GM19193 (cell line): Measurements from ENCODE around the gene EID2B.

ENCODE experiments used
- POLR2A ChIP-seq: IDR thresholded peaks from 4 replicates; pipeline ENCODE4 v1.6.1; 2011; ENCODE audit not compliant: insufficient read depth, insufficient read length; ENCODE audit errors: extremely low read depth

Gene EID2B

DNA sequence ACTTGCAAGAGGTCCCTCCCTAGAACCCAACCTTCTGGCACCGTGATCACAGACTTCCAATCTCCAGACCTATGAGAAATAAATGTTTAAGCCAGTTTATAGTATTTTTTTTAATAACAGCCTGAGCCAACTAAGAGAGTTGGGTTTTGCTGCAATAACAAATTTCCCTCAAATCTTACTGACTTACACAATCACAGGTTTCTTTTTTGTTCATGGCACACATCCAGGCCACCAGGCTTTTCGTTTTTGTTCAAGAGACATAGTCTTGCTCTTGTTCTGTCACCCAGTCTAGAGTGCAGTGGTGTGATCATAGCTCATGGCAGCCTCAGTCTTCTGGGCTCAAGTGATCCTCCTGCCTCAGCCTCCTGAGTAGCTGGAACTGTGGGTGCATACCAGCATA, 19.7 kb downstream of the EID2B start:
- no peak for TF ChIP-seq POLR2A

DNA sequence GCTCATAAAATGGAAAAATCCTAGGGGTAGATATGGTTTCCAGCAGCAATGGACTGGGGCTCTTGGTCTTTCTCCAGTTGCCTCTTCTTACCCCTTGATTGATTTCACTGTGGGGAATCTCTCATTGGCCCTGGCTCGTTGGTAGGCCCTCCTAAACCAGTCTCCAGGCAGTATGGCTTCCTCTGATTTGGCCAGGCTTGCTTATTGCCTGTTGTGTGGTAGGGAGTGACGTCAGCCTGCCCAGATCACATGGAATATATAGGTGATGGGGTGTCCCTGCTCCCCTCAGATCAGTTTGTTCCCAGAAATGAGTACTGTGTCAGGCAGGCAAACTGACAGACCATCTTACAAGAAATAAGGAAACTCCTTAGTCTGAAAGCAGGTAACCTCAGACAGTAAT, 23.4 kb downstream of the EID2B start:
- no peak for TF ChIP-seq POLR2A

DNA sequence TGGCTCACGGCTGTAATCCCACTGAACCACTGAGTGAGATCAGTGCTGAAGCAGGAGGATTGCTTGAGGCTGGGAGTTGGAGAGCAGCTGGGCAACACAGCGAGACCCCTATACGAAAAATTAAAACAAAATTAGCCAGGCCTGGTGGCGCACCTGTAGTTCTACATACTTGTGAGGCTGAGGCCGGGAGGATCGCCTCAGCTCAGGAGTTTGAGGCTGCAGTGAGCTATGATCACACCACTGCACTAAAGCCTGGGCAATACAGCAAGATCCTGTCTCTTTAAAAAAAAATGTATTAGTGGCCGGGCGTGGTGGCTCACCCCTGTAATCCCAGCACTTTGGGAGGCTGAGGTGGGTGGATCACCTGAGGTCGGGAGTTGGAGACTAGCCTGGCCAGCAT, 24.0 kb downstream of the EID2B start:
- TF ChIP-seq POLR2A, result no peak

DNA sequence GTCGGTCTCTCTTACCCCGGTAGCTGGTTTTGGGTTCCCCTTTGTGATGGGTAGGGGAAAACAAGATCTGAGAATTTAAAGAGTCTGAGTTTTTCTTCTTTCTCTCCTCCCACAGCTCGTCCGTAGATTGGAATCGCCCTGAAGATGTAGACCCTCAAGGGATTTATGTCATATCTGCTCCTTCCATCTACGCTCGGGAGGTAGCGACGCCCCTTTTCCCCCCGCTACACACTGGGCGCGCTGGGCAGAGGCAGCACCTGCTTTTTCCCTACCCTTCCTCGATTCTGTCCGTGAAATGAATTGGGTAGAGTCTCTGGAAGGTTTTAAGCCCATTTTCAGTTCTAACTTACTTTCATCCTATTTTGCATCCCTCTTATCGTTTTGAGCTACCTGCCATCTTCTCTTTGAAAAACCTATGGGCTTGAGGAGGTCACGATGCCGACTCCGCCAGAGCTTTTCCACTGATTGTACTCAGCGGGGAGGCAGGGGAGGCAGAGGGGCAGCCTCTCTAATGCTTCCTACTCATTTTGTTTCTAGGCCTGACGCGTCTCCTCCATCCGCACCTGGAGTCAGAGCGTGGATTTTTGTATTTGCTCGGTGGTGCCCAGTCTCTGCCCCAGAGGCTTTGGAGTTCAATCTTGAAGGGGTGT, 24.8 kb downstream of the EID2B start:
- no peak for TF ChIP-seq POLR2A

DNA sequence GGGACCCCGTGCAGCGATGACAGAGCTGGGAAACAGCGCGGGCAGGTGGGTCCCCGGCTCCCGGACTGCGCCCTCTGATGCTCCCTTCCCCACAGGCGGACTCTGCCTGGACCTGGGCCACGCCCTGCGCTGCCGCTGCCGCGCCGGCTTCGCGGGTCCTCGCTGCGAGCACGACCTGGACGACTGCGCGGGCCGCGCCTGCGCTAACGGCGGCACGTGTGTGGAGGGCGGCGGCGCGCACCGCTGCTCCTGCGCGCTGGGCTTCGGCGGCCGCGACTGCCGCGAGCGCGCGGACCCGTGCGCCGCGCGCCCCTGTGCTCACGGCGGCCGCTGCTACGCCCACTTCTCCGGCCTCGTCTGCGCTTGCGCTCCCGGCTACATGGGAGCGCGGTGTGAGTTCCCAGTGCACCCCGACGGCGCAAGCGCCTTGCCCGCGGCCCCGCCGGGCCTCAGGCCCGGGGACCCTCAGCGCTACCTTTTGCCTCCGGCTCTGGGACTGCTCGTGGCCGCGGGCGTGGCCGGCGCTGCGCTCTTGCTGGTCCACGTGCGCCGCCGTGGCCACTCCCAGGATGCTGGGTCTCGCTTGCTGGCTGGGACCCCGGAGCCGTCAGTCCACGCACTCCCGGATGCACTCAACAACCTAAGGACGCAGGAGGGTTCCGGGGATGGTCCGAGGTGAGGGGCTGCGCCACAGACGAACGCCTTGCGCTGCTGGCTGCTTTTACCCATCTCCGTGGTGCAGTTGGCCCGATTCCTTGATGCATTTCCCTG, 25.5 kb downstream of the EID2B start:
- no peak for TF ChIP-seq POLR2A

DNA sequence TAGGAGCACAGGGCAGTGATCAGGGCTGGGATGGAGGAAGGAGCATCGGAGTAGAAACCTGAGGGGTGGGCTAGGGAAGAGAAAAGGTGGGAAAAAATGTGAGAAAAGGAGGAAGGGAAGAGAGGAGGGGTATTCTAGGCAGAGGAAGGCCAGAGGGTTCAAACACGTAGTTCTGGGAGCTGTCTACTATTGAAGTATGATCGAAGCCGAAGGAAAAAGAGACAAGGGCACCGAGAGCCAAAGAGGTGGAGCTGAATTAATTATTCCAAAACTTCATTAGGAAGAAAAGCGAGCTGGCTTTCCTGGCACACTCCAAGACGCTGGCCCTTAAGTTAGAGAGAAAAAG, 26.1 kb downstream of the EID2B start:
- no peak for TF ChIP-seq POLR2A

DNA sequence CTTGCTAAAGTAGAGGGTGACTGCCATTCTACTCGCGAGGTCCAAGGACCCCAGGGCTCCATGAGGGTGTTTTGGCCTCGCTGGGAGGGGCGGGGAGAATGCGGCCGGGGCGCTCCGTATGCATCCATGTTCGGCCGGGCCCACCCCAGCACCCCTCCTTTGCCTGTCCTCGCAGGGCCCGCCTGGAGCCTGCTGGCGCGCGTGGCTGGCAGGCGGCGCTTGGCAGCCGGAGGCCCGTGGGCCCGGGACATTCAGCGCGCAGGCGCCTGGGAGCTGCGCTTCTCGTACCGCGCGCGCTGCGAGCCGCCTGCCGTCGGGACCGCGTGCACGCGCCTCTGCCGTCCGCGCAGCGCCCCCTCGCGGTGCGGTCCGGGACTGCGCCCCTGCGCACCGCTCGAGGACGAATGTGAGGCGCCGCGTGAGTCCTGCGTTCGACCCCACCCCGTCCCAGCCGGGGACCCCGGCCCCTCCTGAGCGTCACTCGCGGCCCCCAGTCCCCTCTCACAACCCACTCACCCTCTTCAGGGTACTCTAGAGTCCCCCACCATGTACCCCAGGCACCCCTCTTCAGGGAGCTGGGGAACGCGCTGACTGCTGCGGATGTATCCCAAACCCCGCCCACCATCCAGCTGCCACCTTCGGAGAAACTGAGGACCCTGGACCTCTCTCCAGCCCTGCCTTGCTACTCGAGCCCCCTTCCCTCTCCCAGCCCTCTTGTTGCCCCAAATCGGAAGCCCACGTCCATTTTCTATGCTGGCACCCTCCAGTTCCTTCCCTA, 29.8 kb downstream of the EID2B start:
- TF ChIP-seq POLR2A, result no peak

DNA sequence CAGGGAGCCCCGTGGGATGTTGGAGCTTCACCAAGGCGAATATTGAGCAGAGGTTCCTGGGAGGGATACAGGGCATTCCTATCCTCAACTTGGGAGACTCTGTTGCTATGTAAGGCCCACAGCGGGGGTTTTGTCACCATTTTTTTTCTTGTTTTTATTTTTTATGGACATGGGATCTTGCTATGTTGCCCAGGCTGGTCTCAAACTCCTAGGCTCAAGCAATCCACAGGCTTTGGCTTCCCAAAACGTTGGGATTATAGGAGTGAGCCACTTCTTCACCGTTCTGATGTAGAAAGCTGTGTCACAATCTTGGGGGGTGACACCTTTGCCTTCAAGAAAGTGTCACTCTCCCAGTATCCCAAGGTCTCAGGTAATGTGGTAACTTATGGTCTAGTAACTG, 31.3 kb downstream of the EID2B start:
- no peak for TF ChIP-seq POLR2A

DNA sequence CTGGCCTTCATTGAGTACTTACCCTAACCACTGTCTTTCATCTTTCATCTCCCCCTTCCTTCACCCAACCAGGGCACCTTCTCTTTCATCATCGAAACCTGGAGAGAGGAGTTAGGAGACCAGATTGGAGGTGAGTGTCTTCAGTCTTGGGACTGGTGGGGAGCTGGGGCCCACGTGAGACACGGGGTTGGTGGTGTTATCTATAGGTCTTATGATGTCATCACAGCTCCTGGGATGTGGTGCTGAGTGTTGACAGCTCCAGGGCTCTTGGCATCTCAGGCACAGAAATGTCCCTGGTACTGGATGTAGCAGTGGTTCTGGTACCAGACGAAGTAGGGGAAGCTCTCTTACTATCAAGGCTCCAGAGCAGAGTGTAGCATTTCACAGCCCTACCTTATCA, 32.1 kb downstream of the EID2B start:
- no peak for TF ChIP-seq POLR2A

DNA sequence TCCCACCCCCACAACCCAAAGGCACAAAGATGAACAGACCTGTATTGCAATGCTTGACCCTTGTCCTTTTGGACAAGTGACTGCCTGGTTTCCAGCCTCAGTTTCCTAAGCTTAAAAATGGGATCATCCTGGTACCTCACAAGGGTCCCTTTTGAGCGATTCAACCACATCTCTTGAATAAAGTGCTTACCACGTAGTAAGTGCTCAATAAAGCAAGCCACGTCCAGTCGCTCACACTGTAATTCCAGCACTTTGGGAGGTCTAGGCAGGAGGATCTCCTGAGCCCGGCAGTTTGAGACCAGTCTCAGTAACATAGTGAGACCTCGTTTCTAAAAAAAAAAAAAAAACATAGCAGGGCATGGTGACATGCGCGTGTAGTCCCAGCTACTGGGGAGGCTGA, 32.7 kb downstream of the EID2B start:
- TF ChIP-seq POLR2A, result no peak

DNA sequence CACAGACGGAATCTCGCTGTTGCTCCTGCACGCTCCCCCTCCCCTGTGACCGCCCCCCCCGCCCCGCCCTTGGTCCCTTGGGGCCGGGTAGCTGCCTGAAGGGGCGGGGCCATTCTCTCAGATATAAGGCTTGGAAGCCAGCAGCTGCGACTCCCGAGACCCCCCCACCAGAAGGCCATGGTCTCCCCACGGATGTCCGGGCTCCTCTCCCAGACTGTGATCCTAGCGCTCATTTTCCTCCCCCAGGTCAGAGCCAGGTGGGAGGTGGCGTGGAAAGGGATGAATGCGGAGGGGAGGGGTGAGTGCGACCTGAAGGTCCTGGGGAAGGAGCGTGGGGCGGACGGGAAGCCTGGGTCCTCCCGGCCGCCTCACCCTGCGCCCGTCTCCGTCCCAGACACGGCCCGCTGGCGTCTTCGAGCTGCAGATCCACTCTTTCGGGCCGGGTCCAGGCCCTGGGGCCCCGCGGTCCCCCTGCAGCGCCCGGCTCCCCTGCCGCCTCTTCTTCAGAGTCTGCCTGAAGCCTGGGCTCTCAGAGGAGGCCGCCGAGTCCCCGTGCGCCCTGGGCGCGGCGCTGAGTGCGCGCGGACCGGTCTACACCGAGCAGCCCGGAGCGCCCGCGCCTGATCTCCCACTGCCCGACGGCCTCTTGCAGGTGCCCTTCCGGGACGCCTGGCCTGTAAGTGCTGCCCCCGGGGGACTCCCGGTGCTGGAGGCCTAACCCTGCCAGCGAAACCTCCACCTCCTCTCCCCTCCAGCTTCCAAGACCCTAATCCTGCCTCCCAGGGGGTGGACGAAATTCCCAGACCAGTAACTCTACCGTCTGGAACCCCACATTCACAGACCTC, 33.6 kb downstream of the EID2B start, which contains the start of gene DLL3:
TSS of gene DLL3 (plus strand) at position 150 of the 845 bp plus-strand sequence. CDS start at position 178, 28 bp downstream.
- TF ChIP-seq POLR2A, result no peak

DNA sequence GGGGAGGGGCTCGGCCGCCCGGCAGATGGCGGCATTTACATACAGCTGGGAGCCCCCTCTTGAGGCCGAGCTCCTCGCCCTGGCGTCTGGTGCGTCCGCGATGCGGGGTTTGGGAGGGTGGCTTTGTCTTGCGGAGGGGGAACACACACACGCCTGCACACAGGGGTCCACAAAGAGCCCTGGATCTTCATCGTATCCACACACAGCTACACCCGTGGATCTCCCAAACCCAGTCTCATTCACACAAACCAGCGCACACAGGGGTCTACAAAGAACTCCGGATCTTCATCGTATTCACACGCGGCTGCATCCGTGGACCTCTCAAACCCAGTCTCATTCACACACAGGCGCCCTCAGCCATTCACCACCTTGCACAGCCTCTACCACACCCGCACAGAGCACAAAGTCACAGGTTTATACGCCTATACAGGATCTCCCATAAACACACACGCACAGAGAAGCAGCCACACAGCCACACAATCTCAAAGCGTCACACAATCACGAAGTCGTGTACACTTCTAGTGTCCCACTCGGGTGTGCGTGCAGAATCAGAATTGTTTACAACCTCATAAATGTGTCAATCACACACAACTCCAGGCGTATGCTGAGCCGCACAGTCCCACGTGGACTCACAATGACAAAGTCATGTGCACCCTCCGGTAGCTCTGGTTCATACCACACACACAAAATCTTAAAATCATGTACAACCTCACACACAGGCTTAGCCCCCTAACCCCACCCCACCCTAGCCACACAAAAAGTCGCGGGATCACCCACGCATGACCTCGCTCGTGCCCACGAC, 34.5 kb downstream of the EID2B start:
- no peak for TF ChIP-seq POLR2A

DNA sequence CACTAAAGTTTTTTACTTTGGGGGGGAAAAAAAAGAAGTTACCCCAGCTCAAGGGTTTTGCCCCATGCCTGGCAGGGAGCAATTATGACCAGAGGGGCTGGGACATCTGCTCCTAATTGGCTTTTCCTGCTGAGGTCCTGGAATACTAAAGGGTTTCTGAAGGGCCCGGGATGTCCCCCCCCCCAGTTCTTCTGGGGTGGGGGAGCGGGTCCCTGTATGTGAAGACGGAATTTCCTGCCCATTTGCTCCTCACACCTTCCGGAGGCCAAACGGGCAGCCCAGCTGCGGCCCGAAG, 35.0 kb downstream of the EID2B start:
- no peak for TF ChIP-seq POLR2A

DNA sequence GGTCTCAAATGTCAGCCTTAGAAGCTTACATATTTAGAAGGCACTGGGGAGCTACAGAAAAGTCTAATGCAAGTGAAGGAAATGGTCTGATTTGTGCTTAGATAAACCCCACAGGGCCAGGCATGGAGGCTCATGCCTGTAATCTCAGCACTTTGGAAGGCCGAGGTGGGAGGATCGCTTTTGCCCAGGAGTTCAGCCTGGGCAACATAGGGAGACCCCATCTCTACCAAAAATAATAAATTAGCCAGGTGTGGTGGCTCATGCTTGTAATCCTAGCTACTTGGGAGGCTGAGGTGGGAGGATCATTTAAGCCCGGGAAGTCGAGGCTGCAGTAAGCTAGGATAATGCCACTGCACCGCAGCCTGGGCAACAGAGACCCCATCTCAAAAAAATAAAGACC, 36.6 kb downstream of the EID2B start:
- no peak for TF ChIP-seq POLR2A
